NT2/D1 (cell line): ENCODE measurements around the gene NEK9.

ENCODE experiments used
- DNase-seq: peaks from one replicate; pipeline ENCODE4 v3.0.0-alpha.2; 2011; ENCODE audit warnings: low read depth, low spot score
- H3K27me3 ChIP-seq: 2 replicates; pipeline ENCODE4 v1.6.0; 2011; ENCODE audit warnings: mild to moderate bottlenecking; ENCODE audit not compliant: insufficient read length, insufficient read depth
- H3K36me3 ChIP-seq: 2 replicates; pipeline ENCODE4 v1.6.1; 2011; ENCODE audit warnings: mild to moderate bottlenecking, low read length, mixed read lengths; ENCODE audit not compliant: insufficient read depth, insufficient read length
- H3K4me1 ChIP-seq: 2 replicates; pipeline ENCODE4 v1.5.1; 2011; ENCODE audit not compliant: insufficient read depth, insufficient read length
- H3K4me3 ChIP-seq: 2 replicates; pipeline ENCODE4 v1.5.1; 2011; ENCODE audit warnings: low read depth; ENCODE audit not compliant: insufficient read length
- H3K9ac ChIP-seq: 2 replicates; pipeline ENCODE4 v1.6.0; 2011; ENCODE audit warnings: low read depth; ENCODE audit not compliant: insufficient read length
- H3K9me3 ChIP-seq: 2 replicates; pipeline ENCODE4 v1.5.1; 2011; ENCODE audit warnings: mild to moderate bottlenecking, low read length; ENCODE audit not compliant: insufficient read depth
- SUZ12 ChIP-seq: IDR thresholded peaks from 2 replicates; pipeline ENCODE4 v1.6.1; 2011; ENCODE audit not compliant: insufficient read length, insufficient read depth; ENCODE audit errors: extremely low read depth
- YY1 ChIP-seq: IDR thresholded peaks from 2 replicates; pipeline ENCODE4 v1.6.1; 2011; ENCODE audit not compliant: insufficient read length, insufficient read depth
- ZNF274 ChIP-seq: IDR thresholded peaks from 2 replicates; pipeline ENCODE4 v1.6.1; 2011; ENCODE audit warnings: mild to moderate bottlenecking, low read depth, low read length

NEK9 gene

DNA sequence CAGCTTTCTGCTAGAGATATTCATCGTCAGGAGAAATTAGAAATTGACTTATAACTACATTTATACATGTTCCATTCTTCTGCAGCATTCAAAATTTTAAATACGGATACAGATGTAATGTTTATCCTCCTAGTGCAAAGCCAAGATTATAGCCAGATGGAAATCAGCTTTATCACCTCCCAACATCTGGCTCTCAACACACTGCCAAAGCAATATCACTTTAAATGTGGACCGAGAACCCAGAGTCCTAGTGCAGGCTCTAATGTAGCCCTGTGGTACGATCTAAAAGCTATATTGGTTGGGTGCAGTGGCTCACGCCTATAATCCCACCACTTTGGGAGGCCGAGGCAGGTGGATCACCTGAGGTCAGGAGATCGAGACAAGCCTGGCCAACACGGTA is 82.1 kb downstream of the NEK9 start:
- no peaks in the 10 kb centered on the region for H3K27me3 ChIP-seq
- DNase-seq = no peak
- no peak overlapping the region for H3K9ac ChIP-seq
- peaks cover 39% of the 10 kb centered on the region for H3K36me3 ChIP-seq
- no peaks in the 10 kb centered on the region for H3K9me3 ChIP-seq
- TF ChIP-seq YY1 (no peak), SUZ12 (no peak), ZNF274 (no peak)
- no peak overlapping the region for H3K4me3 ChIP-seq
- H3K4me1 ChIP-seq = no peaks in the 10 kb centered on the region

DNA sequence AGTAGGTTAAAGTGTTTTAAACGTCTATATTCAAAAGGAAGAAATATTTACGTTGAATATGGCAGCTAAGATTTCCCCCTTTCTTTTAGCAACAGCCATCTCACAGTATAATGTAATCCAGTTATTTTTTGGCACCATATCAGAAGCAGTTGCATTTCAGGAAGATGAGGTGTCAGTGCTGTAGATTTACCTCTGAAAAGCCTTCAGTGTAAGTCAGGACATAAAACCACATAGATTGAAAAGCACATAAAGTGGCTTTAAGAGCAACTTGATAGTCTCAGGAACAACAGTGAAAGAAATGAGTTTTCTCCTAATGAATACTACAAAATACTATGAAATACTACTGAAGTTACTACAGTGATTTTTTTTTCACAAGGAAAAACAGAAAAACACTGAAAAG is 82.5 kb downstream of the NEK9 start:
- no peak for TF ChIP-seq YY1
- TF ChIP-seq SUZ12 = no peak
- TF ChIP-seq ZNF274 = no peak
- no peaks in the 10 kb centered on the region for H3K27me3 ChIP-seq
- no peak for DNase-seq
- no peak overlapping the region for H3K9ac ChIP-seq
- H3K9me3 ChIP-seq = no peaks in the 10 kb centered on the region
- no peak overlapping the region for H3K4me3 ChIP-seq
- no peaks in the 10 kb centered on the region for H3K4me1 ChIP-seq
- peaks cover 36% of the 10 kb centered on the region for H3K36me3 ChIP-seq

DNA sequence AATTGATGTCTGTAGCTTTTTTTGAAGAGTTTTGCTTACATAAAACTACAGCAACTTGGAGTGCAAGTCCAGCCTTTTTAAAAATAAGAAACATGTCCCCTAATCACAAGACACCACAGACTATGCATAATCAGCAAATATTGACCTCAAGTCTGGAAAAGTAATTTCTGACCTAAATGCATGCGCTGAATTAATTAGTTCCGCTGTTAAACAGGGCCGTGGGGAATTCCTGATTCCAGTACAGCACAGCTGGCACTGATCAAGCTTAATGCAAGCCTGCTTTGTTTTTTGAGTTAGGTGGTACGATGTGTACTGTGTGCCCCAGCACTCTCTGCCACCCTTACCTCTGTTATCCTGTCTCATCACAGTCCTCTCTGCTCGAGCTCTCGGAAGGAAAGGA is 84.8 kb downstream of the NEK9 start:
- no peak for DNase-seq
- Histone ChIP-seq H3K36me3 (peaks cover 38% of the 10 kb centered on the region), H3K4me3 (no peak overlapping the region), H3K9ac (no peak overlapping the region), H3K27me3 (no peaks in the 10 kb centered on the region), H3K4me1 (no peaks in the 10 kb centered on the region), H3K9me3 (no peaks in the 10 kb centered on the region)
- TF ChIP-seq ZNF274 (no peak), YY1 (no peak), SUZ12 (no peak)

DNA sequence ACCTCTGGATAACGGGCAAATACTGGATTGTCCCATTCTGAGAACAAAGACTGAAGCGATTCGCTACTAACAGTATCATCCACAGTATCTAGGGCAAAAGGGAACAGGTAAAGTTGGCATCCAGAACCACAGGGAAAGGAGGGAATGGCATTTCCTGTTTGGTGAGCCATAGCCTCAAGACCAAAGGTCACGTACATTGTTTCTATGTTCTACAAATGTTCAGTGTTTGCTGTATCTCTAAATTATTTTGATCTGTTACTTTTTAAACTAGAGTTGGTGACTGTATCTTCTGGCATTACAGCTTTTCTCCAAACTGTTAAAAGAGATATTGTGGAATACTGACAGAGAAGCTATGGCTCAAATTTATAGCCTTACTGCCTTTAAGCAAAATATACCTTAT is 85.2 kb downstream of the NEK9 start:
- DNase-seq = no peak
- Histone ChIP-seq H3K9me3 (no peaks in the 10 kb centered on the region), H3K9ac (no peak overlapping the region), H3K27me3 (no peaks in the 10 kb centered on the region), H3K36me3 (peaks cover 38% of the 10 kb centered on the region), H3K4me3 (no peak overlapping the region), H3K4me1 (no peaks in the 10 kb centered on the region)
- TF ChIP-seq YY1 = no peak
- TF ChIP-seq SUZ12 = no peak
- TF ChIP-seq ZNF274 = no peak

DNA sequence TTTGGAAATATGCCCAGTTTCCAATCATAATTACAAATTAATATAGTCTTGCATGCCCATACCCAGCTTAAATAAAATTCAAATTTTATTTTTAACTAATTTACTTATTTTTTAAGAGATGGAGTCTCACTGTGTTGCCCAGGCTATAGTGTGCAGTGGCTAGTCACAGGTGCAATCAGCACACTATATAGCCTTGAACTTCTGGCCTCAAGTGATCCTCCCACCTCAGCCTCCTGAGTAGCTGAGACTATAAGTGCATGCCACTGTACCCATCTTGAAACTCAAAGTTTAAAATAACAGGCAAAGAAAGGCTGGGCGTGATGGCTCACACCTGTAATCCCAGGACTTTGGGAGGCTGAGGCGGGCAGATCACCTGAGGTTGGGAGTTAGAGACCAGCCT is 85.9 kb downstream of the NEK9 start:
- no peak overlapping the region for H3K4me3 ChIP-seq
- no peaks in the 10 kb centered on the region for H3K4me1 ChIP-seq
- no peaks in the 10 kb centered on the region for H3K9me3 ChIP-seq
- TF ChIP-seq YY1 (no peak), ZNF274 (no peak), SUZ12 (no peak)
- no peaks in the 10 kb centered on the region for H3K27me3 ChIP-seq
- H3K9ac ChIP-seq = no peak overlapping the region
- DNase-seq = no peak
- peaks cover 38% of the 10 kb centered on the region for H3K36me3 ChIP-seq

DNA sequence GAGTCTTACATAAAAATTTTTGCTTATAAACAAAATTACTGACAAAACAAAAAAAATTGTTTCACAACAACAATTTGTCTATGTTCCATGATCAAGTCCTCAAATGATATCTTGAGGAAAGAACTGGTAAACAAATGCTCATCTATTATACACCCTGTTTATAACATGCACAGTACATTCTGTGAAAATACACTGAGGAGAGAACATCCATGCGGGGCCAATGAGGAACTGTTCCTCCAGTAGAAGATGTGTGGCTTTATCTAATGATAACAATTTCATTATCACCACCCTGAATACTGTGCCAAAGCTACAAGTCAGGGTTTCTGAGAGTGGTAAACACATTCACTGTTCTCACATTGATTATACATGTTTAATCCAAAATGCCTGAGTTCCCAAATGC is 86.3 kb downstream of the NEK9 start:
- TF ChIP-seq ZNF274 = no peak
- no peak for TF ChIP-seq SUZ12
- TF ChIP-seq YY1 = no peak
- no peak for DNase-seq
- H3K9me3 ChIP-seq = no peaks in the 10 kb centered on the region
- no peak overlapping the region for H3K9ac ChIP-seq
- H3K4me3 ChIP-seq = no peak overlapping the region
- peaks cover 38% of the 10 kb centered on the region for H3K36me3 ChIP-seq
- H3K4me1 ChIP-seq = no peaks in the 10 kb centered on the region
- H3K27me3 ChIP-seq = no peaks in the 10 kb centered on the region

DNA sequence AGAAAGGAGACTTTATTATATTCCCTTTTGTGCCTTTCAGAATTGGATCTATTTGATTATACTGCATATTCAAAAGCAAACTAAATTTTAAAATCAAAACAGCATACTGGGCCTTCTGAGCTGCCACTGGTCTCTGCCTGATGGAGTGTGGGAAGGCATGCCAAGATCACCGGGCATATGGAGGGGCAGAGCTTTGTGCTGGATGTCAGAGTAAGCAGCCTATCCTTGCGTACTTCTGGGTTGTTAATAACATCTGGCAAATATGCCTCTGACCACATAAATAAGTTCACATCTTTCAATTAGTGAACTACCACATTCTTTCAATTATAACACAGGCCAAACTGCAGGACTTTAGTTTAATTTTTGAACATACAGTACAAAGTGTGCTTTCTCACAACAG is 93.9 kb downstream of the NEK9 start:
- Histone ChIP-seq H3K4me3 (no peak overlapping the region), H3K4me1 (no peaks in the 10 kb centered on the region), H3K9ac (no peak overlapping the region), H3K27me3 (no peaks in the 10 kb centered on the region), H3K36me3 (peaks cover 37% of the 10 kb centered on the region), H3K9me3 (no peaks in the 10 kb centered on the region)
- TF ChIP-seq YY1 (no peak), SUZ12 (no peak), ZNF274 (no peak)
- no peak for DNase-seq

DNA sequence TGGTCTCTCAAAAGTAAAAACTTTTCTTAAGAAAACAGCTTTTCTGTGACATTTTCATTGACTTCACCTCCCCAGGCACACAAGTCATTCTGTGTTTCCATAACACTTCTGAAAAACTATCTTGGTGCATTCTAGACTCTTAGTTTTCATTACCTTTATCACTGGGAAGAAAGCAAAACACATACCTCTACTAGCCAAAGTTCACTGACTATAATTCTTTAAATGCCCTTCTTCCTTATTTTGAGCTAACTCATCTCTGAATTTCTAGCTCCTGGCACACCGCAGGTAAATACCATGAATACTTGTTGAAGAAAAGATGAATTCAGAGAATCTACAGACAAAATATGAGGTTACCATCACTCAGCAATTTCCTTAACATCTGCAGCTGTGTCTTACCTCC is 96.7 kb downstream of the NEK9 start:
- no peak for DNase-seq
- no peak for TF ChIP-seq ZNF274
- TF ChIP-seq YY1 = no peak
- TF ChIP-seq SUZ12 = no peak
- Histone ChIP-seq H3K4me1 (no peaks in the 10 kb centered on the region), H3K9ac (no peak overlapping the region), H3K4me3 (no peak overlapping the region), H3K27me3 (no peaks in the 10 kb centered on the region), H3K36me3 (peaks cover 39% of the 10 kb centered on the region), H3K9me3 (no peaks in the 10 kb centered on the region)
